GM19328 (cell line): ENCODE results near the gene MAFB.

ENCODE experiments used
- ATAC-seq: cut with Tn5 transposase; IDR thresholded peaks from one replicate; pipeline ENCODE4 v1.9.1; 2021; ENCODE audit warnings: mild to moderate bottlenecking, moderate library complexity; ENCODE audit not compliant: unreplicated experiment

MAFB gene

GRCh38 chr20:40703975-40704530 lies 15.0 kb upstream of the MAFB start:
- ATAC-seq, result no peak

- ATAC-seq, result no peak
These were observed 13.5 kb upstream of the MAFB start for GRCh38 chr20:40702504-40702903.

DNA sequence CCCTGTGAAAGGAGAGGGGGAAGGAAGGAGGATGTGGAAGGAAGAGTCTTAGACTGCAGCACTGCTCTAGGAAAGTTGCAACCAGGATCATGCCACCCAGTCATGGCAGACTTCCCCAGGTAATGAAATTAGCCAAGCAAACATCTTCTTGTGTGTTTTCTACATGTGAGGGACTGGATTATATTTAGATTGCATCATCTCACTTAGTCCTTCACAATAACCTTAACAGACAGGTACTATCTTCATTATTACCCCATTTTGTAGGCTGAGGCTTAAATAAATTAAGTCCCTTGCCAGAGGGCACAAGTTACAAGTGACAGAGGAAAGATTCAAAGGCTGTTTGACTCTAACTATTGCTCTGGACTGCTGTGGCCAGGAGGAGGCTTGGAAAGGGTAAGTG lies 9.7 kb upstream of the MAFB start:
- no peak for ATAC-seq

DNA sequence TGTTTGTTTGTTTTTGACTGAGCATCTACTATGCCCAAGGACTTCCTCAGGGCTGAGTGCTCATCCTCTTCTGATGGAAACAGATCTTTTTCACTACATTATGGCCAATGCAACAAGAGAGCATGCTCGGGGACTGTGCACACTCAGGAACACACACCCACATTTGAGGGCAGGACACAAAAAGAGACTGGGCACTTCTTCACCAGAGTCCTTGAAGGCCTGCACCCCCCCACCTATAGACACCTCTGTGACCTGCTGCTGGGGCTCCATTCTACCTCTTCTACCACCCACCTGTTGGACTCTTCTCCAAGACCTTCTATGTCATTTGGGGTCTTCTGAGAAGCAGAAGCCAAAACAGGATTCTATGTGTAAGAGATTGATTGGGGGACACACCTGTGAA lies 9.2 kb upstream of the MAFB start:
- ATAC-seq, result no peak

DNA sequence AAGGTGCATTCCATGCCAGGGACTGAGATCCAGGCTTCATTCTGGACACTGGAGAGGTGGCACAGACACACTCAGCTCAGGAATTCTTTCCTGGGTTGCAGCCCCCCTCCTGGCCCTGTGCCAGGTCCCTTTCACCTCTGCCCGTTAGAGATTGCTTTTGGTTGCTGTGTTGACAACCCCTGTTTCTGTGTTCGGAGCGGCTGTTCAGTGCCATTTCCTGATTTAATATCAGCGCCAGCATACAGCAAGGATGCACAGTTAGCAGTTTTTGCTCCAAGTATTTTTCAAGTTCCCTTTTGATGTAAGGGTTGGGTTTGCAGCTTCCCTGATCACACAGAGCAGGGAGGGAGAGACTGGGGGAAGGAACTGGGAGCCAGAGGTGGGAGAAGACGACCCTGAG lies 8.5 kb upstream of the MAFB start:
- no peak for ATAC-seq

DNA sequence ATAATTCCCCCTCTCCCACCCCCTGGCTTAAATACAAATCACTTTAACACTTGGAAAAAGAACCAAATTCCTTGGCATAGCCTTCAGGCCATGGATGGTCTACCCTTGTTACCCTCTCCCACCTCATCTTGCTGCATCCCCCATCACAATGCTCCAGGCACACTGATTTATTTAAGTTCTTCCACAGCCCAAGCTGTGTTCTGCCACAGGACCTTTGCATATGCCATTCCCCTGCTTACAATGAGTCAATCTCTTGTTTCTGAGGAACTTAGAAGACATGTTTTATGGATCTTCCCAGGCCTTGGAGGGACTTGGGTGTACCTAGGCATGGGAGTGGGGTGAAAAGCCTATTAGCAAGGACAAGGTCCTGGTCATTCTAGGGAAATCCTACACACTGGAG lies 6.2 kb upstream of the MAFB start:
- no peak for ATAC-seq

GRCh38 chr20:40694246-40694645 lies 5.2 kb upstream of the MAFB start:
- no peak for ATAC-seq

- ATAC-seq, result no peak
These were observed 3.4 kb upstream of the MAFB start for GRCh38 chr20:40692240-40693011.

- ATAC-seq, result no peak
These were observed 2.7 kb upstream of the MAFB start for GRCh38 chr20:40691566-40692239.

DNA sequence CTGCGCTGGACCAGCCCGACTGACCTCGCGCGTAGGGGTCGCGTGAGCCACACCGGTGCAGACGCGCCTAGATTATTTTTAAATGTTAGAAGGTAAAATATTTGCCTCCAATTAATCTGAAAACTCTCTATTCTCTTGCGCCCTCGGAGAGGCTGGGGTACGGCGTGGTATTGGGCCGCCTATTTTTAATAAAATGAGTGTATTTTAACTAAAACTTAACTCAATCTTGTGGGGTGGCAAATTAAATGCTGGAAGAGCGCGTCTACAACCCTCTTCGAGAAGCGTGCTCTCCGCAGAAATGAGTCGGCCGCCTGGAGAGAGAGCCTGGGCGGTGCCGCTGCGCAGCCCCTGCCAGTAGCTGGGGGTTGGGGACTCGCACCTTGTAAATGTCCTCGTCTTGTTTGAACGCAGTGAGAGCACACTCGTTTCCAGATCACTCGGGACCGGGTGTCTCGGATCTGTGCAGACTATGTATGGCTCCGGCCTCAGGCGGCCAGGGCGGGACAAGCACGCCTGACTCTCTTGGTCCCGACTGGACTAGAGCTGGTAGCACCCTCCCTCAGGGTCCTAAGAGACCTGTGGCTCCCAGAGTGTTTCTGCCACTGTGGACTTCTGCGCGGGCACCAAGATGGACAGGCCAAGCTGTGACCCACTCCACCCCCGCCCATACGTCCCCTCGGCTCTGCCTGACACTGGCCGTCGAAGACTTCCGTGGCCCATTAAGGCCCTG lies 2.0 kb upstream of the MAFB start:
- ATAC-seq, result no peak

GRCh38 chr20:40689943-40690835 lies 1.2 kb upstream of the MAFB start:
- peak; percentile 50 for ATAC-seq

DNA sequence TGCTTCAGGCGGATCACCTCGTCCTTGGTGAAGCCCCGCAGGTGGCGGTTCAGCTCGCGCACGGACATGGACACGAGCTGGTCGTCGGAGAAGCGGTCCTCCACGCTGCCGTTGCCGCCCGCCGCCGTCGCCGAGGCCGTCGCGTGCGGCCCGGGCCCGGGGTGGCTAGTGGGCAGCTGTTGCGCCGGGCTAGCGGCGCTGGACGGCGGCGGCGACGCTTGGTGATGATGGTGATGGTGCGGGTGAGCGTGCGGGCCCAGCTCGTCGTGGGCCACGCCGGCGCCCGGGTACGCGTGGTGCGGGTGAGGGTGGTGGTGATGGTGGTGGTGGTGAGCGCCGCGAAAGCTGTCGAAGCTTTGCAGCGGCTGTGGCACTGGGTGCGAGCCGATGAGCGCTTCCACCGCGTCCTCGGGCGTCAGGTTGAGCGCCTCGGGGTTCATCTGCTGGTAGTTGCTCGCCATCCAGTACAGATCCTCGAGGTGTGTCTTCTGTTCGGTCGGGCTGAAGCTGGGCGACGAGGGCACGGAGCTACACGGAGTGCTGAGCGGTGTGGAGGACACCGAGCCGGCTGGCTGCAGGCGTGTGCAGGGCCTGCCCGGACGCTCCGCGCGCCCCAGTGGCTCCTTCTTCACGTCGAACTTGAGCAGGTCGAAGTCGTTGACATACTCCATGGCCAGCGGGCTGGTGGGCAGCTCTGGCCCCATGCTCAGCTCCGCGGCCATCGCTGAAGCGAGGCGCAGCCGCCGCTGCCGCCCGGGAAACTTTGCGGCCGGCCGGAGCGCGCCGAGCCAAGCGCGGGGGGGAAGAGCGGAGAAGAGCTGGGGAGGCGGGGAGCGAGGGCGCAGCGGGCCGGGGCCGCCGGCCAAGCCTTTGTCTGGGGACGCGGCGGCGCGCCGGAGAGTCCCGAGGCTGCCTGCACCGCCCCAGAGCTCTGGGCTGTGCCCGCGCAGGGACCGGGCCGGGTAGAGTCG lies 622 bp downstream of the MAFB start:
- no peak for ATAC-seq

GRCh38 chr20:40687384-40688128 lies 1.5 kb downstream of the MAFB start:
- ATAC-seq, result no peak

DNA sequence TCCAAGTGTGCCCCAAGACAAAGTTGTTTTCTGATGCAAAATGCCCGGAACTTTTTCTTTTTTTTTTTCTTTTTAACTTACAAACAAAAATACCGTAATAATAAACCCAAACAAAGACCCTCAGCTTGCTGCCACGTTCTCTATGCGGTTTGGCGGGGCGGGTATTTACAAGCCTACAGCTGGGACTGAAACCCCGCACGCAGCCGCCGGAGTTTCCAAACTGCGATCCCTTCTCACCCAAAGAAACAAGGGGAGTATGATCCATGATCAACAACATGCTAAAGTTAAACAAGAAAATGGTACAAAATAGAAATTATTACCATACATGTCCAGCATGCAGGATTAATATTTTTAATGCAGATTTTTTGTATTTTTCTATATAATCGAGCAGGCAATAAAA lies 2.1 kb downstream of the MAFB start:
- ATAC-seq, result no peak

GRCh38 chr20:40686434-40686882 lies 2.6 kb downstream of the MAFB start:
- no peak for ATAC-seq

GRCh38 chr20:40685349-40685748 lies 3.7 kb downstream of the MAFB start:
- no peak for ATAC-seq

DNA sequence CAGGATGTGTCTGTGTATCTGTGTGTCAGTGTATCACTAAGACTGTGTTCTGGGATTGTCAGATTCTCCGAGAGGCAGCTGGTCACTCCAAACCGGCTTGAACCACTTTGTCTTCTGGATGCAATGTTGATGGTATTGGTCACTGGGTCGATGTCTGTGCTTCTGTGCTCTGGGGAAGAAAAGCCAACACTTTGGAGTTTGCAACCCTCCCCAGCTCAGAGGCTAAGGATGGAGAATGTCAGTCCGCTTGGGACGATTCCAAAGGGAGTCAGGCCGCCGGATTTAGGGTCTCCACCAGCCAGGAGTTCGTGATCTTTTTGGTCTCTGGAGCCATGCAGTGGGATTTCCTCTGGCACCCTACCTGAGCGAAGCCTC lies 5.2 kb downstream of the MAFB start:
- ATAC-seq, result no peak

DNA sequence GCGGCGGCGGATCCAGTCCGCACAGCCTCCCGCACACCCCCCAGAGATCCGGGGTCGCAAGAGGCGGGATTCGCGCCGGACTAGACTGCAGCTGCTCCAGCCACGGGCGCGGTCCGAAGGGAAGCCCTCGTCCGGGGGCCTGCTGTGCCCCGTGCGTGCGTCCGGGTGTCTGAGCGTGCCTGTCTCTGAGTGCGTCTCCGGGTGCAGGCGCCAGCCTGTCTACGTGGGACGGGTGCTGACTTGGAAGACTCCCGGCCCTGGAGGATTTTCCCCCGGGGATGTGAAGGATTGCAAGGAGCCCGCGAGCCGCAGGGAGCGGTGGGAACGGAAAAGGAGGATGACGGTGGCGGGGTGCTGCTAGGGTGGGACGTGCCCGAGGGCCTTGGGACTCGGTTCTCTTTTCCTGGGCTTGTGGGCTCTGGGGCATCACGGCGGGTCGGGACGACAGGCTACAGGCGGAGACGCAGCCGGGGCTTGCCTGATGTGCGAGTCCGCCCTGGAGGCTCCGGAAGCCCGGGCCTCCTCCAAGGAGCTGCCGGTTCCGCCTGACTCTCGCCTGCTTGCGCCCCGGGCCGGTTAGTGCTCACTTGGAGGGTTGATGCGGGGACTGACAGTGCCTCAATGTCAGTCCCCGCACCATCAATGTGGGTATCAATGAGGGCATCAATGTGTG lies 5.7 kb downstream of the MAFB start:
- ATAC-seq, result no peak
